LHCN-M2 (cell line): Measurements from ENCODE around the gene CPSF4. TPM values are rescaled to one million over a fixed set of nuclear protein-coding genes. Genes with fewer than 3 reads are reported as not detected.

Source experiments
- DNase-seq: peaks from one replicate; pipeline ENCODE4 v3.0.0-alpha.2; 2012; ENCODE audit warnings: low read depth
- polyA plus RNA-seq: library from polyadenylated mRNA; unstranded; fragments of >200 nt; gene quantifications from one replicate; pipeline ENCODE4 v1.2.1, GENCODE V29; 2012; ENCODE audit warnings: missing spikeins
- total RNA-seq: library from RNA; depleted of rRNA; stranded (reverse); fragments of >200 nt; gene quantifications from 2 replicates; pipeline ENCODE4 v1.2.3, GENCODE V29; 2014; rRNA removed

Gene CPSF4
- 69.6 and 75.0 TPM in 2 replicates for total RNA-seq
- 47.0 TPM for polyA plus RNA-seq

DNA sequence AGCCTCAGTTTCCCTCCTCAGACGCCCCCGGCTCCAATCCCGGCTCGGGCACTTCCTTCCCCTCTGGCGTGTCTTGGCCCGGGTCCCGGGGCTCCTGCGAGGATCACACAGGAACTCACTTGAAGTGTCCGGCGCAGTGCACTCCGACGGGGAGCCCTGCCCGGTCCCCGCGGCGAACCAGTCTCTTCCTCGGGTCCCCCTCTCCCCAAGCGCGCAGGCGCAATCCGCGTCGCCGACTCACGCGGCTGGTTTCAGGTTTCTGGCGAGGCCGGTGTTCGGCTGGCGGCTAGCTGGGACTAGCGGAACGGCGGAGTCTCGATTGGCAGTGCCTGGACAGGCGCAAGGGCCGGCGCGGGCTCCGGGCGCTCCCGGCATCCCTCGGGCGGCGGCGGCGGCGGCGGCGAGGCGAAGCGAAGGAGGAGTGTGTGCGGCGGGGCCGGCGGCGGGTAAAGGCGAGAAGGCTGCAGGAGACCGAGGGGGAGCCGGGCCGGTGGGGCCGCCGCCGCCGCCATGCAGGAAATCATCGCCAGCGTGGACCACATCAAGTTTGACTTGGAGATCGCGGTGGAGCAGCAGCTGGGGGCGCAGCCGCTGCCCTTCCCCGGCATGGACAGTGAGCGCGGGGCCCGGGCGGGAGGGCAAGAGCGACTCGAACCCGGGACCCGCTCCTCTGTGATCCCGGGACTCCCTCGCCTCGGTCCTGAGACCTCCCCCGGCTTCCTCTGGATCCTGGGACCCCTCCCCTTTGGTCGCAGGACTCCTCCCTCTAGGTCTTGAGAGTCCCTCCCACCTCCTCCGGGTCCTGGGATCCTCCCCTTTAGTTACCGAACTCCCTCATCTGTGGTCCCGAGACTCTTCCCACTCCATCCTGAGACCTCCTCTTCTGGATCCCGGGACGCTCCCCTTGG lies at the start of gene CPSF4, which contains the start of gene PTCD1:
CPSF4 (plus strand) TSS at position 371 of the 908 bp plus-strand sequence; CDS start at position 511, 140 bp downstream.
PTCD1 (minus strand) TSS at position 226 of the 908 bp plus-strand sequence. CDS start 3,556 bp downstream, outside the sequence.
- DNase-seq: peak; percentile 96

DNA sequence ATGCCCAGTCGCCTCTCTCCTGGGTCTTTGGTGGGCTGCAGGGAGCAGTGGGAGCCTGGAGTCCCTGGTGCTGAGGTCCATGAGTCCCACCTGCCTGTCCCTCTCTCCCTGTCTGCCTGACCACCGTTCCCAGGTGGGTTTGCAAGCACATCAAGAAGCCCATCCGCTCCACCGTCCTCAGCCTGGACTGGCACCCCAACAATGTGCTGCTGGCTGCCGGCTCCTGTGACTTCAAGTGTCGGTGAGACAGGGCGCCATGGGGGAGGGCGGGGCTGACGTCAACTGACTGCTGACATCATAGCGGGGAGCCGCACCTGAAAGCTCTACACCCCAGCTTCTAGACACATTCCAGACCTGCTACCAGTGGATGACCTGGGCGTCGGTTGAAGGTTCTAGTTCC lies 49.0 kb upstream of the CPSF4 start:
- no peak for DNase-seq

DNA sequence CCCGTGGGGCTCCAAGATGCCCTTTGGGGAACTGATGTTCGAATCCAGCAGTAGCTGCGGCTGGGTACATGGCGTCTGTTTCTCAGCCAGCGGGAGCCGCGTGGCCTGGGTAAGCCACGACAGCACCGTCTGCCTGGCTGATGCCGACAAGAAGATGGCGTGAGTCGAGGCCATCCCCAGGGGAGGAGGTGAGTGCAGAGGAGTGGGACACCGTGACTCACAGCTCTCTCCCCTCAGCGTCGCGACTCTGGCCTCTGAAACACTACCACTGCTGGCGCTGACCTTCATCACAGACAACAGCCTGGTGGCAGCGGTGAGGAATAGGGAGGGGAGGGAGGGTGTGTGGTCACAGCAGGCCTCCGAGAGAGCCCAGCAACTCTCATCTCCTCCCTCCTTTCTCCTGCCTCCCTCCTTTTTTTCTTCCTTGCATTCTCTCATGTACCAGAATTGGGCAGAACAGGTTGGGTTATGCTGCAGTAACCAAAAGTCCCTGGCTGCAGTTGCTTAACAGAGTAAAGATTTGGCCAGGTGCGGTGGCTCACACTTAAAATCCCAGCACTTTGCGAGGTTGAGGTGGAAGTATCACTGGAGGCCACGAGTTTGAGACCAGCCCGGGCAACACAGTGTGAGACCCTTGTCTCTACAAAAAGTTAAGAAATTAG lies 47.7 kb upstream of the CPSF4 start:
- DNase-seq: no peak

DNA sequence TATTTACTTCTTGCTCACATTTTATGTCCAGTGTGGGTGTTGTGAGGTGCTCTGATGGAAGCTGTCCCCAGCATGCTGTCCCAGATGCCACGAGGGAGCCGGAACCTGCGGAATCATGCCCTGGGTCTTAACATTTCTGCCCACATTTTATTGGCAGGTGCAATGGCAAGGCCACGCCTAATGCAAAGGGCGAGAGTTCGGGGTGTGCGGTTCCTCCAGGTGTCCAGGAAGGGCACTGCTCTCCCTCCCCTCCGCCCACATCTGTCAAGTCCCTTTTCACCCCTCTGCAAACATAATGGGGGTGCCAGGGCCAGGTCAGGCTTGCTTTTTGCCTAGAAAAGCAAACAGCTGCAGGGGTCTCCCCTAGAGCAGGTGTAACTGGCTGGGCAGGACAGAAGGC lies 46.7 kb upstream of the CPSF4 start:
- no peak for DNase-seq

DNA sequence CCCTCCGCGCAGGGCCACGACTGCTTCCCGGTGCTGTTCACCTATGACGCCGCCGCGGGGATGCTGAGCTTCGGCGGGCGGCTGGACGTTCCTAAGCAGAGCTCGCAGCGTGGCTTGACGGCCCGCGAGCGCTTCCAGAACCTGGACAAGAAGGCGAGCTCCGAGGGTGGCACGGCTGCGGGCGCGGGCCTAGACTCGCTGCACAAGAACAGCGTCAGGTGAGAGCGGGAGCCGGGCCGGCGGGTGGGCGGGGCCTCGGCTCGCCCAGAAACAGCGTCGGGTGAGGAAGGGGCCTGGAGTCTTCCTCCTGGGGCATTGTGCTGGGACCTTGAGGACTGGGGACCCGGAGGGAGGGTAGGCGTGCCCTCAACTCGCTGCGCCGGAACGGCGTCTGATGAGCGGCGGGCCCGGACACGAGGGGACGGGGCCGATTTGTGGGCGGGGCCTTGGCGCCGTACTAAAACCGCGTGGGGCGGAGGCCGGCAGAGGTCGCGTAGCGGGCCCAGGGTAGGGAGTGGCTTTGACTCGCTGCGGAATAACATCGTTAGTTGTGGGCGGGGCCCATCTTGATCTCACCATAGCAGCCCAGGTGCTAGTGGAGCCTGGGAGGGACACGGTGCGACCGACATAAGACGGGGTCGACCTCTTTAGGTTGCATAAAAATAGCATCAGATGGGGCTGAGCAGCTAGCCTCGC lies 45.9 kb upstream of the CPSF4 start:
- DNase-seq: no peak

DNA sequence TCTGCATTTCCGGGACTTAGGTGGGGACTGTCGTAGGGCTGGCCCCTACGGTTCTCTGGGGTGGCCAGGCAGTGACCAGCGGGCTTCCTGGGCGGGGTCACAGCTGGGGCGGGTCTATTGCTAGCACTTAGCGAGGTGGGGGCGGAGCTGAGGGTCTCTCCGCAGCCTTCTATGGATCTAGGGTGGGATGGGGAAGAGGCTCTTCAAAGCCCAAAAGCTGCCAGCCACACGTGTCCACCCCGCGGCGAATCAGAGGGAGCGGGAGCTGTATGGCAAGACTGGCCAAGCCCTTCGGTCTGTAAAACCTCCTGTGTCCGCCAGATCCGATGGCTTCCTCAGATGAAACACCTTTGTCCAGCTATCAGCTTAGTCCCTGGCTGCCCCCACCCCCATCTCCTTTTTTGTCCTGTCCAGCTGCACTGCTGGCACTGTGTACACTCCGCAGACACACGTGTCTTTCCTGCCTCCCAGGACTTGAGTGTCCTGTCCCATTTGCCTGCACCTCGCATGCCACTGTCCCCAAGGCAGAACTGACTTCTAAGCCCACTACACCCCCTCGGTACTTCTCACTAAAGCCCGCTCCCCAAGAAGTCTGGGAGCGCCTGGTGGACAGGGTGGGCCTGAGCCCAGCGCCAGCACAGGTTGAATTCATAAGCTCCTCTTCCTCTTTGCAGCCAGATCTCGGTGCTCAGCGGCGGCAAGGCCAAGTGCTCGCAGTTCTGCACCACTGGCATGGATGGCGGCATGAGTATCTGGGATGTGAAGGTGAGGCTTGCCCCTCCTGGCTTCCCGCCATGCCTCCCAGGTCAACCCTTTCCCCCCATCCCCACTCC lies 45.2 kb upstream of the CPSF4 start:
- DNase-seq: no peak

DNA sequence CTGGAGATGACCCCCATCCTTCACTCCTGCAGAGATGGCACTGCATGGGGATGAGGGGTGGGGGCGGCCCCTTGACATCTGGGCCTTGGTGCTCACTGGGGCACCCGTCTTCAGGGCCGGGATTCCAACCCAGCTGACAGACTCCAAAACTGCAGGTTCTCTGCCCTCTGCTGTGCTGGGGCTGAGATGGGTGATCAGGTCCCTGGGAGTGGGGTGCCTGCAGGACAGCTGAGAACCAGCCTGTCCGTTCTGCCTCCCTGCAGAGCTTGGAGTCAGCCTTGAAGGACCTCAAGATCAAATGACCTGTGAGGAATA lies 44.6 kb upstream of the CPSF4 start:
- DNase-seq: no peak

DNA sequence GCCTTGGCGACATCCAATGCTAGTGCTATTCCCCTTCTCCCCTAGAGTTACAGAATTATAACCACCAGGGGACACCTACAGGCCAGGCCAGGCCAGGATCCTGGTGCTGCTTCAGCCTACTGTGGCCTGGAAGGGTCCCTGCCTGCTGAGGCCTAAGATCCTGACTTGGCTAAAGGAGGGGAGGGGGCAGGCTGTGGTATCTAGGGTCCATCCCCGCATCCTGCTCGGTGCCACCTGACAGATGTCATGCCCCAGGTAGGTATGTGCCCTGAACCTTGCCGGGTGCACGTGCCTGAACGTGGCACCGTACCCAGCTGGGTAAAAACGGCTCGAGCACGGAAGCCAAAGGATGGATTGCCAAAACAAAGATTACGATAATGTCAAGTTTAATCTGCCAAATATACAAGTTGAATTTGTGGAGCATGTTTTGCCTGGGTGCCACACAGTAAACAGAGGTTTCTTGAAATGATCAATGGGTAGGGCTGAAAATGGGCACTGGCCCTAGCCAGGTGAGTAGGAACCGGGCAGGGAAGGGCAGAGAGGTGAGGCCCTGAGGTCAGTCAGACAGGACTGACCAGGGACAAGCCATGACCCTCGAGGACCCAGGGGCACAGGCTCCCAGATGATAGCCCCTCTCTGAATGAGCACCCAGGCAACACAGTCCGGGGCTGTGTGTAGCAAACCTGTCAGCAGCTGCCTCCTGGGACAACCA lies 43.0 kb upstream of the CPSF4 start:
- DNase-seq: no peak

DNA sequence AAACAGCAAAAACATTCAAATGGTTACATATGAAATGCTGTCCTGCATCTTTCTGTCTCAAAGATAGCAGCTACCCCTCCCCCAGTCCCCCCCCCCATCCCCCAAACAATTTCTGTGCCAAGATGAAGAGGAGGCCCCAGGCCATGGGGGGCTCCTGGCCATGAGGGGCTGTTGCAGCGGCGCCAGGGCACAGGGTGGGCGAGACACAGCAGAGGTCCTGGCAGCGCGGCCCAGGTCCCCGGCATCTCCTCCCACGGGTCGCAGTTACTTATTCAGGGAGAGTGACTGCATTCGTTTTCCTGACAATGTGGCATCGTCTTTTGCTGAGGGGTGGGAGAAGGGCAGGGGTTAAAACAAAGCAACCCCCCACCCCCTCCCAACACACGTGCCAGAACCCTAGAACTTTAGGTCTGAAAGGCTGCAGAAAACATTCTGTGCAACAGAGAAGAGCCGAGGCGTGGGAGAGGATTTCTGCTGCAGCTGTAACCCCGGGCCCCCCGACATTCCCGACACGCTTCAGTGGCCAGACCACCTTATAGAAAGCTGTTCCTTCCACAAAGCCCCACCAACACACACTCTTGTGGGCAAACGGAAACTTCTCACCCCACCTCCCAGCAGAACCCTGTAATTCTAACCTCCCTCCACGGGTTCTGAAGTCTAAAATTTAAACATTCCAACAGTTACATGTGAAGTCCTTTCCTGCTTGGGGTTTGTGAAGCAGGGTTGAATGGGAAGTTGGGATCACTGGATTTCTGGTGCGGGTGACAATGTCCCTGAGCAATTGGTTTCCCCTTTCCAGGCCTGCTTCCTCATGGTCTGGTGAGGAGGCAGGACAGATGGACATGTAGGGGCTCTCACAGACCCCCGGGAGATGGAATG lies 42.1 kb upstream of the CPSF4 start:
- no peak for DNase-seq

DNA sequence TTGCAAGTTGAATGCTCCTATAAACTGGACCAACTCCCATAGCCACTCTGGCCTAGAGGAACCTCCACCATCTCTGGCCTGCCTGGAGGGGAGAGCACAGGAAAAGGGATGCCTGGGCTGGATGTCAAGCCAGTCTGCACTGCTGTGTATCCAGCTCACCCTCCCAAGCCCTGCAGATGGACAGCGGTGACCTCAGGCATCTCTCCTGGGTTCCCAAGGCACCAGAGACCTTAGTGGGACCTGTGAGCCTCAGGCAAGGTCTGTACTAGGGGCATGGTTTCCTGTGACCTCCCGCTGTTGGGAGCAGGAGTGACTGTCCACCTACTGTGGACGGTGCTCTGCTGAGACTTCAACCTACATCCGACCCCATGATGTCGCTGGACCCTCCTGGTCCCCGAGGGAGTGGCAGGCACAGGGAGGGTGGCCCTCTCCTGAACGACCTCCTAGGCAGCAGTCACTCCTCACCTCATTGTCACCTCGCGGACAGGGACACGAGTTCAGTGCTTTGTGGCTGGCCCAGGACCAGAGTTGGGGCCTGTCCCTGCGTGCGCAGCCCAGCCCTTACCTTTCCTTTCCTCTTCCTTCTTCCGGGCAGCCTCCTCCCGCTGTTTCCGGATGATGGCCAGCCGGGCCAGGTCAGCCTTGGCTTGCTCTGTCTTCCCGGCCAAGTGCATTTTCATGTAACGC lies 41.3 kb upstream of the CPSF4 start:
- no peak for DNase-seq

DNA sequence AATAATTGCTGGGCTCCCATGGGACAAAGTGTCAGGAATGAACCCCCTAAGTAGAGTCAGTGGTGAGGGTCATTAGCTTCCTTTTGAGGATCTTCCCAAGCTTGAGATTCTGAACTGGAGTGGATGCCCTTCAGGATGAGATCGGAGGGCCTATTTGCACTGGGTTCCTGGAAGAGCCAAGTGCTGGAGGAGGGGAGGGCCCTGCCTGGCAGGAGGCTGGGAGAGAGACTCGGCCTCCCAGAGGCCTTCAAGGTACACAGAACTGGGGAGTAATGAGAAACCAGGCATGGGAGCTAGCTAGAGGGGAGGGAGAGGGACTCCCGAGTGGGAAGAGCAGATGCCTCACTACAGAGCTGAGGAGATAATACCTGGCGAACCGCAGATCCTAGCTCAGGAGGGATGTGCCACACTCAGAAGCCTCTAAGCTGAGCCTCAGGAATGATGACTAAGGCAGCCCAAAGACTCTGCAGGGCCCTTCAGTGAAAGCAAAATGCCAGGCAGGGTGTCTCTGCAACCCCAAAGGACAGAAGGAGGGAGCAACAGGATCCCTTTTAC lies 39.8 kb upstream of the CPSF4 start:
- no peak for DNase-seq

DNA sequence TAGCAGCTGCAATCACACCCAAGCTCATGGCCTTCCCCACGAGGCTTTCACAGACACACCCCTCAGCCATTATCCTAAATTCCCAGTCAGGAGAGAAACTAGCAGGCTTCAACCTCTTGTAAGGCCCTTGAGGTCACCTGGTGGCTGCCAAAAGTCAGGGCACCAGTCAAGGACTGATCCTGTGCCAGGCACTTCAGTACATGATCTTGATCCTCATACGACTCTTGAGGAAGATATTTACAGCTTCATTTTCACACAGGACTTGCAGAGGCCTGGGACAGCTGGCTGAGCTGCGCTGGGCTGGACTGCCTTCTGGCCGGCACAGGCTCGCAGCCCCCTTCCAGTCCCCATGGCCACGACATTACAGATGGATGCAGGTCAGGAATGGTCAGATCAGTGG lies 39.1 kb upstream of the CPSF4 start:
- no peak for DNase-seq

DNA sequence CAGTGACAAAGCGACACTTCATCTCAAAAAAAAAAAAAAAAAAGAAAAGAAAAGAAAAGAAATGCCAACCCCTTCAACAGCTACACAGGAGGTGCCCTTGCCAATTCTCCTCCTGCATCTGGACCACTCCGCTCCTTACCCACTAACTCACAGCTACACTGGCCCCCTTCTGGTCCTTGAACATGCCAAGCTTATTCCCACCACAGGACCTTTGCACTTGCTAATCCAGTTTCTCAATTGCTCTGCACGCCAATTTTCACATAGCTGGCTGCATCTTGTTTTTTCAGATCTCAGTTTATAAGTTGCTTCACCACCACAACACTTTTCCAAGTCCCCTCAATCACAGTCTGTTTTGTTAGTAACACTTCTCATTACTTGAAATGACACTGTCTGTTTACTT lies 35.9 kb upstream of the CPSF4 start:
- DNase-seq: no peak

DNA sequence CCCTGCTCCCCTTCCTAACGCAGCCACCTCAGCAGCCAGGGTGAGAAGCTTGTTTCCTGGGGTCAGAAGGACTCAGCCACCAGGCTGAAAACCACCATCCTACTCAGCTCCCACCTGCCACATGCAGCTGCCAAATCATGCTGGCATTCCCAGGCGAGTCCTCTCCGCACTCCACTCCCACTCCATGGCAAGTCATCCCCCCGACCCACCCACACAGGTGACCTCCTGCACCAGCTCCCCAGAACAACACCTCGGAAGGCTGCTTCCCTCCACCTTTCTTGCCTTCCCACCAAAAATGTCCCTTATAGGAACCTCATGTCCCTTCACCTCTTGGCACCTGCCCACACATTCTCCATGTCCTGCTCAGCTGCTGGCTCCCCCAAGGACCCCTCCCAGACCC lies 35.0 kb upstream of the CPSF4 start:
- DNase-seq: no peak

DNA sequence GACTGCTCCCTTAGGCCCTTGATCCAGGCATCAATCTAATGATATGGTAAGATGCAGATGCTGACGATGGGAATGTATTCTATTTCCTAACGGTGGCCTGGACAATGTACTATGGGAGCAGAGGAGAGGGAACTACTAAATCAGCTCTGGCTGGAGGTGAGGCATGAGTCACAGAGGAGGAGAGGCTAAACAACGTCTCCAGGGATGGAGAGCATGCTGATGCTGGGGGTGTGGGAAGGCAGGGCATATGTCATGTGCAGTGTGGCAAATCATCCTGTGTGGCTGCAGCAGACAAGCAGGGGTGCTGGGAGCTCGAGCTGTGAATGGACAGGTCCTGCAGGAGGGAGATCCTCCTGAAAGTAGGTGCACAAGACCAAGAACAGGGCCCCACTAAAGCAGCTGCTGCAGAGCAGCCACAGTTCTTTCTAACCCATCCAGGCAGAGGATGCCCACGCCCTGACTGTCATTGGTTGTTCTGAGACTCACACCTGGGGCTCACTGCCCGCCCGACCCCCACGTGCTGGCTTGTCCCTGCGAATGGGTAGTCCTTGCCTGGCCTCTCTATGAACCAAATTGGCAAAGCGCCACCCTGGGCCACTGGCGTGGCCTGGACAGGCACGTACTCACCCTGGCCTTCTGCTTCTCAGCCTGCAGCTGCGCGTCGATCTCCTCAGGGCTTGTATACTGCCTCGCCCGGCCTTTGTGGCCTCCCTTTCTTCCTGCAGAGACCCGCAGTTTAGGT lies 34.3 kb upstream of the CPSF4 start:
- peak; percentile 70 for DNase-seq

DNA sequence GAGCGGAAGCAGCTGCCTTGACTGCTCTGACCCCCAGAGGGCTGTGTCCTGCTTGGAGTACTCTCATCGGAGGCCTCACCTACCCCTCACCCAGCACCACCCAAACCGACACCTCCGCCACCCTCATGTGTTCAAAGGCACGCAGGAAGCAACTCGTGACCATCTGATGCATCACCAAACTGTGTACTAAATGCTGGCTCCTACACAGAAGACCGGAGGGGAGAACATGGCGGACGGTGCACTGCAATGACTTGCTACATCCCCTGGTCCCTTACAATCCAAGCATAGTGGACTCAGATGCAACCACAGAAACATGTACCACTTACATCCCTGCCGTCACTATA lies 33.8 kb upstream of the CPSF4 start:
- DNase-seq: no peak

DNA sequence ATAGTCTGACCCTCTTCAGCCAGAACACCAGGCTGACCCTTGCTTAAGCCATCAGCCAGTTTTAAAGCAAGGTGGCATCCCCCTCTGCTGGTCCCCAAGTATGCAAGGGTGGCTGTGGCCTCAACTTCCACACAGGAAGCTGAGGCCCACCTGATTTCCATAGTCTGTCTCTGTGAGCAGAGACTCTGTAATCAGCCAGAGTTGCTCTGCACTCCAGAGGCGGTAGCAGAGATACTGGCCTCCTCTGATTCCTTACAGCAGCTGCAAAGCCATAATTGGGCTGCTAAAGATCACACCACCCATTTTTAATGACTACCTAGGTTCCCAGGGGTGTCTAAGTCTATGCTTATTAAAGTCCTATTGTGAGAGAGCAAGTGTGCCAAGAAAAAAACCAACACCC lies 32.2 kb upstream of the CPSF4 start:
- no peak for DNase-seq

DNA sequence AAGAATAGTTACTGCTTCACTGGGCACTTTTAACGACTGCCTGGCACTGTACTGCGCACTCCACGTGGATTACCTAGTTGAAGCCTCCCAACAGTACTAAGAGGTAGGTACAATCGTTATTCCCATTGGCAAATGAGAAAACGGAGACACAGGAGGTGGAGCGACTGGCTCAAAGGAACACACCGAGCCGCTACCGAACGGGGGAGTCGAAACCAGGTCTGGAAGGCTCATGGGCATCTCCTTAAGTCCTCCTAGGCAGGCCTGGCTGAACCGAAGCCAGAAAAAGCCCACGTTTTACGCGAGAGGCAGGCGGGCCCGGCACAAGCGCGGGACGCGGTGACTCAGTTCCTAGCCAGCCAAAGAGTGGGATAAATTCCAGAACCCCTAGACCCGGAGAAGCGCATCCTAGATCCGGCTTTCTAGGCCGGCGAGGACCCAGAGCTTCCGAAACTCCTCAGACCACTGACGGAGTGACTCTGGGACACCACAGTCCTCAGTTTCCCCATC lies 30.8 kb upstream of the CPSF4 start:
- peak; percentile 70 for DNase-seq
